ENCODE data around the gene UTS2R. TPM values are rescaled to one million over a fixed set of nuclear protein-coding genes. Genes with fewer than 3 reads are reported as not detected.

The UTS2R gene
- total RNA-seq, 1 donor from 2014 or later, result not detected

- TF ChIP-seq CTCF (conservative IDR thresholded peaks at IDR 0.05; ENCODE audit: low read depth, low read length), result no peak
- no peak overlapping the region for H3K4me3 ChIP-seq (ENCODE audit: low read depth, low read length)
- DNase-seq (ENCODE audit: low read depth), result no peak
Observed at GRCh38 chr17:82392941-82393340, 21.4 kb downstream of the UTS2R start.

DNA sequence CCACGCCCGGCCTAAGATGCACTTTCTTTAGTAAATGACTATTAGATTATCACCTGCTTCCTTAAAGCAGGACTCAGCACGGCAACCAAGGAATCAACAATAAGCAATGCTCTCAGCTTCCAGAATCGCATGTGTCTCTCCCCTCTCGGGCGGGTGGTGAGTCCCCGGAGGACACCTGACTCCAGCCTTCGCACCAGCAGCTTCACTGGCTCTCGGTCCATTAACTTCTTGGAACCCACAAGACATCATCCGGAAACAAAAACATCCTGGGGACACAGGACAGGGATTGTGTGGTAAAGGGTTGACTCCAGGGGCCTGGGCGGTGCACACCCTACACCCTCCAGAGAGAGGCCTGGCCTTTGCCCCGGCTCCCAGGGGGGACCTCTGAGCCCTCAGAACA lies 22.7 kb downstream of the UTS2R start:
- H3K4me3 ChIP-seq (ENCODE audit: low read depth, low read length), result no peak overlapping the region
- DNase-seq (ENCODE audit: low read depth), result no peak
- TF ChIP-seq CTCF (conservative IDR thresholded peaks at IDR 0.05; ENCODE audit: low read depth, low read length), result no peak

DNA sequence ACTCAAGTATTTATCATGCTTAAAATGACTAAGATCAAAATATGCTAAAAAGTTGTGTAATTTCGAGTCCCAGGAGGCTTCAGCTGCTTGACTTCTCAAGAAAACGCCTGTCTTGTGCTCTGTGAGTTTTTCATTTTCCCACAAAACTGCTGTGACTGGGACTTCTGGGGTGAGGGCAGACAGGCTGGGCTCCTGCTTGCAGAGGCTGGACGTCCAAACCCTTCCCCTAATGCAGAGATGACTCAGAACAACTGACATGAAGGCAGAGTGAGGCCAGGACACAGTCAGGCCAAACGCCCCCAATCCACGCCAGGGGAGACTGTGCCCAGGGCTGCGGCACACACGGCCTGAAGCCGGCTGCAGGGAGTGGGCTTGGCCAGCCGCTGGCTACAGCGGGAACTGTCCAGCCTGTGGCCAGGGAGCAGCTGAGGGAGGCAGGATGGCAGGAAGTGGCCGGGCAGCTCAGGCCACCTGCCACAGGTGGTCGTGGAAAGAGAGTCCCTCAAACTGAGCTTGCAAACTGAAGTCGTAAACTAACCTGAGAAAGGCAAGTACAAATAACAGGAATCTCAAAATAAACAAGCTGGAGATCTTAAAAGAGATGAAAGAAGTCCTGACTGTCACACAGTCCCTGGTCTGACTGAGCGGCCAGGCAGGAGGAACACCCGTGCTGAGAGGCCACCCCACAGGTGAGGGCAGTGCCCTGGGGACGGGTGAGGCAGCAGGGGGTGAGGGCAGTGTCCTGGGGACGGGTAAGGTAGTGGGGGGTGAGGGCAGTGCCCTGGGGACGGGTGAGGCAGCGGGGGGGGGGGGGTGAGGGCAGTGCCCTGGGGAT lies 25.3 kb downstream of the UTS2R start:
- TF ChIP-seq CTCF (conservative IDR thresholded peaks at IDR 0.05; ENCODE audit: low read depth, low read length), result no peak
- H3K4me3 ChIP-seq (ENCODE audit: low read depth, low read length), result no peak overlapping the region
- no peak for DNase-seq (ENCODE audit: low read depth)

- H3K4me3 ChIP-seq (ENCODE audit: low read depth, low read length), result no peak overlapping the region
- DNase-seq (ENCODE audit: low read depth), result no peak
- TF ChIP-seq CTCF (conservative IDR thresholded peaks at IDR 0.05; ENCODE audit: low read depth, low read length), result no peak
Observed at GRCh38 chr17:82397449-82398335, 26.1 kb downstream of the UTS2R start.

- no peak for TF ChIP-seq CTCF (conservative IDR thresholded peaks at IDR 0.05; ENCODE audit: low read depth, low read length)
- no peak overlapping the region for H3K4me3 ChIP-seq (ENCODE audit: low read depth, low read length)
- DNase-seq (ENCODE audit: low read depth), result no peak
Observed at GRCh38 chr17:82399041-82399441, 27.5 kb downstream of the UTS2R start.

- no peak for DNase-seq (ENCODE audit: low read depth)
- no peak overlapping the region for H3K4me3 ChIP-seq (ENCODE audit: low read depth, low read length)
- no peak for TF ChIP-seq CTCF (conservative IDR thresholded peaks at IDR 0.05; ENCODE audit: low read depth, low read length)
Observed at GRCh38 chr17:82399601-82400101, 28.1 kb downstream of the UTS2R start.

Data from epithelial cell of proximal tubule (primary cell).